PC-3 (cell line): ENCODE data around the gene TNKS1BP1.

Source experiments
- EZH2phosphoT487 ChIP-seq: fragments of 300-600 bp; sonication (generic); IDR thresholded peaks from 2 replicates; pipeline ENCODE4 v1.6.1; 2018; ENCODE audit warnings: mild to moderate bottlenecking, antibody characterized with exemption, low read length, borderline replicate concordance
- TF ChIP-seq, protein P1 (sequence below): fragments of 300-600 bp; sonication (generic); conservative IDR thresholded peaks from 2 replicates; pipeline ENCODE4 v1.5.1; 2017; ENCODE audit warnings: antibody characterized with exemption, low read depth, mild to moderate bottlenecking, low read length

- TF ChIP-seq, protein P1, sequence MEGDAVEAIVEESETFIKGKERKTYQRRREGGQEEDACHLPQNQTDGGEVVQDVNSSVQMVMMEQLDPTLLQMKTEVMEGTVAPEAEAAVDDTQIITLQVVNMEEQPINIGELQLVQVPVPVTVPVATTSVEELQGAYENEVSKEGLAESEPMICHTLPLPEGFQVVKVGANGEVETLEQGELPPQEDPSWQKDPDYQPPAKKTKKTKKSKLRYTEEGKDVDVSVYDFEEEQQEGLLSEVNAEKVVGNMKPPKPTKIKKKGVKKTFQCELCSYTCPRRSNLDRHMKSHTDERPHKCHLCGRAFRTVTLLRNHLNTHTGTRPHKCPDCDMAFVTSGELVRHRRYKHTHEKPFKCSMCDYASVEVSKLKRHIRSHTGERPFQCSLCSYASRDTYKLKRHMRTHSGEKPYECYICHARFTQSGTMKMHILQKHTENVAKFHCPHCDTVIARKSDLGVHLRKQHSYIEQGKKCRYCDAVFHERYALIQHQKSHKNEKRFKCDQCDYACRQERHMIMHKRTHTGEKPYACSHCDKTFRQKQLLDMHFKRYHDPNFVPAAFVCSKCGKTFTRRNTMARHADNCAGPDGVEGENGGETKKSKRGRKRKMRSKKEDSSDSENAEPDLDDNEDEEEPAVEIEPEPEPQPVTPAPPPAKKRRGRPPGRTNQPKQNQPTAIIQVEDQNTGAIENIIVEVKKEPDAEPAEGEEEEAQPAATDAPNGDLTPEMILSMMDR: no peak
- TF ChIP-seq EZH2phosphoT487: no peak
Measured at GRCh38 chr11:57320067-57320718, 4.6 kb downstream of the TNKS1BP1 start.
